A549 (cell line): ENCODE results near the gene HTRA1. TPM values are rescaled to one million over a fixed set of nuclear protein-coding genes. Genes with fewer than 3 reads are reported as not detected.

ENCODE experiments used
- ATAC-seq, 2 experiments: fragments of 200-7000 bp in 1 of 2; fragments of >200 bp in 1 of 2; cut with Nextera tagmentation in 1 of 2; cut with Tn5 transposase in 1 of 2; 3 replicates each; pipeline versions ENCODE4 v1.8.0 to v1.9.1; 2018 to 2020; ENCODE audit warnings: mild to moderate bottlenecking in 1 of 2, moderate library complexity in 1 of 2
- CTCF ChIA-PET: fragments of 300-600 bp; sonication (Branson Sonifier 250); formaldehyde crosslinking; extraction: SDS; loops from one replicate; lab custom pipeline; 2021; ENCODE audit warnings: antibody characterized with exemption, inconsistent platforms; lab: Yijun Ruan, JAX
- POLR2A ChIA-PET: fragments of 350-600 bp; formaldehyde crosslinking; extraction: SDS; loops from one replicate; lab custom pipeline; 2021; ENCODE audit warnings: antibody characterized with exemption, inconsistent platforms; lab: Yijun Ruan, JAX
- DNase-seq, 2 experiments: peaks; one replicate each; pipeline versions ENCODE4 v3.0.0 to v3.0.0-alpha.2; 2011 to 2016; ENCODE audit warnings: low read depth in 1 of 2, low spot score in 1 of 2
- FAIRE-seq: peaks from 2 replicates; lab custom pipeline; 2011; peaks lifted over from hg19 to GRCh38; lab: Jason Lieb, UNC
- H3K27ac ChIP-seq, 2 experiments: fragments of >200 bp; sonication (Bioruptor Twin); formaldehyde crosslinking; 3 replicates each; pipeline ENCODE4 v1.5.1; 2016 to 2017
- H3K4me1 ChIP-seq: fragments of >200 bp; sonication (Bioruptor Twin); formaldehyde crosslinking; 3 replicates; pipeline ENCODE4 v1.6.1; 2016
- H3K4me2 ChIP-seq: fragments of >200 bp; sonication (Bioruptor Twin); formaldehyde crosslinking; 3 replicates; pipeline ENCODE4 v1.6.1; 2016
- H3K4me3 ChIP-seq: fragments of >200 bp; sonication (Bioruptor Twin); formaldehyde crosslinking; 3 replicates; pipeline ENCODE4 v1.5.1; 2016
- H3K9me3 ChIP-seq: fragments of >200 bp; sonication (Bioruptor Twin); formaldehyde crosslinking; 3 replicates; pipeline ENCODE4 v1.6.1; 2016
- CBX8 ChIP-seq: fragments of 200-600 bp; sonication (generic); IDR thresholded peaks from 2 replicates; pipeline ENCODE4 v1.6.1; 2016
- EHMT2 ChIP-seq: fragments of 200-600 bp; sonication (generic); IDR thresholded peaks from 2 replicates; pipeline ENCODE4 v1.6.1; 2016; ENCODE audit warnings: antibody characterized with exemption, low read depth, mild to moderate bottlenecking, moderate library complexity
- EP300 ChIP-seq, 2 experiments: fragments of >200 bp; sonication (Bioruptor Twin); formaldehyde crosslinking; IDR thresholded peaks; 2 replicates in 1 of 2; 3 replicates in 1 of 2; pipeline ENCODE4 v1.6.1; 2016 to 2017
- FOXS1 ChIP-seq: fragments of 250-450 bp; sonication (Bioruptor Pico); IDR thresholded peaks from 2 replicates; pipeline ENCODE4 v1.5.0; 2020; ENCODE audit warnings: mild to moderate bottlenecking, moderate library complexity
- GATA3 ChIP-seq: IDR thresholded peaks from 2 replicates; pipeline ENCODE4 v1.6.1; 2012; ENCODE audit warnings: borderline replicate concordance
- HEYL ChIP-seq: fragments of 250-450 bp; sonication (Bioruptor Pico); IDR thresholded peaks from 2 replicates; pipeline ENCODE4 v1.8.0; 2021; ENCODE audit warnings: mild to moderate bottlenecking, moderate library complexity
- HOXA7 ChIP-seq: fragments of 250-450 bp; sonication (Bioruptor Pico); IDR thresholded peaks from 2 replicates; pipeline ENCODE4 v1.5.0; 2020; ENCODE audit warnings: mild to moderate bottlenecking, moderate library complexity
- HOXB13 ChIP-seq: fragments of 250-450 bp; sonication (Bioruptor Pico); IDR thresholded peaks from 2 replicates; pipeline ENCODE4 v1.5.0; 2020; ENCODE audit warnings: low read depth, mild to moderate bottlenecking, moderate library complexity
- JUN ChIP-seq, 2 experiments: fragments of >200 bp; sonication (Bioruptor Twin); formaldehyde crosslinking; IDR thresholded peaks; 2 replicates in 1 of 2; 3 replicates in 1 of 2; pipeline ENCODE4 v1.6.1; 2016 to 2017
- KDM5A ChIP-seq: fragments of 200-600 bp; sonication (generic); IDR thresholded peaks from 2 replicates; pipeline ENCODE4 v1.6.1; 2016; ENCODE audit warnings: antibody characterized with exemption, mild to moderate bottlenecking
- MAZ ChIP-seq: fragments of 150-350 bp; IDR thresholded peaks from 2 replicates; pipeline ENCODE4 v1.6.1; 2014; ENCODE audit warnings: antibody characterized with exemption, low read depth, low read length, borderline replicate concordance
- RARB ChIP-seq: fragments of 250-450 bp; sonication (Bioruptor Pico); IDR thresholded peaks from 2 replicates; pipeline ENCODE4 v1.8.0; 2021; ENCODE audit warnings: mild to moderate bottlenecking, moderate library complexity
- TP53 ChIP-seq: fragments of 250-450 bp; sonication (Bioruptor Pico); IDR thresholded peaks from 2 replicates; pipeline ENCODE4 v1.5.0; 2021; ENCODE audit warnings: mild to moderate bottlenecking, moderate library complexity
- ZC3H11A ChIP-seq: fragments of 450-650 bp; IDR thresholded peaks from 2 replicates; pipeline ENCODE4 v1.6.1; 2014; ENCODE audit warnings: antibody characterized with exemption, mild to moderate bottlenecking
- WGBS: methylation state at CpG from one replicate; pipeline ENCODE4 v1.1.6; 2017; ENCODE audit errors: missing lambda C conversion rate; 5-methylcytosine and 5-hydroxymethylcytosine counted together
- polyA plus RNA-seq, 4 experiments: library from polyadenylated mRNA; depleted of rRNA in 3 of 4; stranded (reverse); fragments of >200 nt; fragmentation: RNase III in 1 of 4; extraction: RNeasy Plus Mini Kit Qiagen cat#74134 plus additional on column Dnase treatment in 1 of 4; gene quantifications; 2 replicates in 3 of 4; 3 replicates in 1 of 4; pipeline ENCODE4 v1.2.3, GENCODE V29; 2011 to 2017
- TF ChIP-seq, protein P1 (sequence below): fragments of 250-450 bp; sonication (Bioruptor Pico); IDR thresholded peaks from 2 replicates; pipeline ENCODE4 v1.5.0; 2020; ENCODE audit warnings: low read depth, mild to moderate bottlenecking, moderate library complexity
- TF ChIP-seq, protein P2 (sequence below): fragments of 250-450 bp; sonication (Bioruptor Pico); IDR thresholded peaks from 2 replicates; pipeline ENCODE4 v1.5.0; 2021; ENCODE audit warnings: mild to moderate bottlenecking, moderate library complexity, borderline replicate concordance
- TF ChIP-seq, protein P3 (sequence below): fragments of 150-350 bp; IDR thresholded peaks from 2 replicates; pipeline ENCODE4 v1.6.1; 2014; ENCODE audit warnings: low read depth, mild to moderate bottlenecking, low read length
- TF ChIP-seq, protein P4 (sequence below): fragments of >200 bp; sonication (Bioruptor Twin); formaldehyde crosslinking; IDR thresholded peaks from 2 replicates; pipeline ENCODE4 v1.6.1; 2016
- TF ChIP-seq, protein P5 (sequence below): IDR thresholded peaks from 2 replicates; pipeline ENCODE4 v1.6.1; 2012

Gene HTRA1
- polyA plus RNA-seq, 2 of the 4 experiments (the other 2 are of a cell fraction), result 50.7 to 65.6 TPM

DNA sequence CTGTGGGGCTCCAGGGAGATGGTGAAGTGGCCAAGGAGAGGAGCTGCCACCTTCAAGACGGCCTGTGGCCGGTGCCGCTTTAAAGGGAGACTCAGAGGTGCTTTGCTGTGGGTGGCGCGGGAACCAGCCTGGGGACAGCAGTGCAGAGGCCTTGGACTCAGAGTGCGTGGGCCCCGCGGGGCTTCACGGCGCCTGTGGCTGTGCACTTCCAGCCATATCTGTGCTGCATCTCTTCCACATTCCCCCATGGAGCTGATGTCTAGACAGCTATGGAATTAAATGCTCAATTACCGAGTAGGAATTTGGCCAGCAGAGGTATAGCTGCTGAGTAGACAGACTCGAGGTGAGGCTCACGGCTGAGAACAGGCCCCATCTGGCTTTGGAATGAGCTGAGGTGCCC, 41.7 kb downstream of the HTRA1 start (continued):
- TF ChIP-seq, protein P1, sequence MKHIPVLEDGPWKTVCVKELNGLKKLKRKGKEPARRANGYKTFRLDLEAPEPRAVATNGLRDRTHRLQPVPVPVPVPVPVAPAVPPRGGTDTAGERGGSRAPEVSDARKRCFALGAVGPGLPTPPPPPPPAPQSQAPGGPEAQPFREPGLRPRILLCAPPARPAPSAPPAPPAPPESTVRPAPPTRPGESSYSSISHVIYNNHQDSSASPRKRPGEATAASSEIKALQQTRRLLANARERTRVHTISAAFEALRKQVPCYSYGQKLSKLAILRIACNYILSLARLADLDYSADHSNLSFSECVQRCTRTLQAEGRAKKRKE, result no peak
- no peak for TF ChIP-seq JUN (IDR thresholded peaks at IDR 0.05)
- no peak for TF ChIP-seq RARB (CRISPR knock-in tag)

DNA sequence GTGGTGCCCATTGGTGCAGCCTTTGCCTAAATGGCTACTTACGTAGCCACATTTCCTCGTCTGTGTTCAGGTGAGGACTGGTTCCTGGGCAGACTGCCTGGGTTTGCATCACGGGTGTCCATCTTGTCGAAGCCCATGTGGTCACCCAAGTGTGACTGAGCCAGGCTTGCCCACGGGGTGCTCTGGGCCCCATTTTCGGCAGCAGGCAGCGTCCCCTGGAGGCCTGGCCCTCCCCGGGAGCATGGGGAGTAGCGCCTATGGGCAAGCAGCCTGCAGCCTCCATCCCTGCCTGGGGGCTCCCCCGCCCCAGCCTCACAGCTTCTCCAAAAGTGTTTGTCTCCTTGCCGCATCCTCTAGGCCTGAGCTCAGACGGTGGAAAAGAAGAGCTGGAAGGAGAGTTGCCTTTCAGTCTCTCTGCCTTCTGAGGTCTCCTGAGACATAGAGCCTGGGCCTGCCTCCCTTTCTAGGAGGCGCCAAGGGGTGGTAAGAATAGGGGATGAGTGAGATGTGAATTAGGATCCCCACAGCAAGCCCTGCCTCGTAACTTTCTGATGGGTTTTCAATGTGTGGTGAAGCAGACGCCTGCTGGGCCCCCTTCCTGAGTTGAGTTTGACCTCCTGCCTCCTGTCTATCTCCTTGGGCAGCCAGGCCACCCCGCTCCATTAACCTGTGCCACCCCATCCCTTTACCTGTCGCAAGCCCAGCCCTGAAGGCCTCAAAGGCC, 42.7 kb downstream of the HTRA1 start:
- H3K27ac ChIP-seq, result peak overlapping the region; percentile 50 to 68; a peak in 4 of 6 replicates
- FAIRE-seq, result no peak
- CTCF ChIA-PET, result interaction anchor here (0.8 to 4.2 kb wide), 7 partner anchors 9 to 72 kb away, joined by 3 to 12 read pairs (median 3); no protein-coding TSS in a partner anchor
- H3K4me2 ChIP-seq, result peak overlapping the region; percentile 45
- 79% methylated on average over 9 of the region's 17 CpGs for WGBS
- H3K4me3 ChIP-seq, result no peak overlapping the region
- TF ChIP-seq GATA3, result no peak
- TF ChIP-seq, protein P2, sequence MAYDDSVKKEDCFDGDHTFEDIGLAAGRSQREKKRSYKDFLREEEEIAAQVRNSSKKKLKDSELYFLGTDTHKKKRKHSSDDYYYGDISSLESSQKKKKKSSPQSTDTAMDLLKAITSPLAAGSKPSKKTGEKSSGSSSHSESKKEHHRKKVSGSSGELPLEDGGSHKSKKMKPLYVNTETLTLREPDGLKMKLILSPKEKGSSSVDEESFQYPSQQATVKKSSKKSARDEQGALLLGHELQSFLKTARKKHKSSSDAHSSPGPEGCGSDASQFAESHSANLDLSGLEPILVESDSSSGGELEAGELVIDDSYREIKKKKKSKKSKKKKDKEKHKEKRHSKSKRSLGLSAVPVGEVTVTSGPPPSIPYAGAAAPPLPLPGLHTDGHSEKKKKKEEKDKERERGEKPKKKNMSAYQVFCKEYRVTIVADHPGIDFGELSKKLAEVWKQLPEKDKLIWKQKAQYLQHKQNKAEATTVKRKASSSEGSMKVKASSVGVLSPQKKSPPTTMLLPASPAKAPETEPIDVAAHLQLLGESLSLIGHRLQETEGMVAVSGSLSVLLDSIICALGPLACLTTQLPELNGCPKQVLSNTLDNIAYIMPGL (CRISPR knock-in tag), result no peak
- no peak for TF ChIP-seq CBX8
- no peak for TF ChIP-seq HEYL
- TF ChIP-seq HOXA7 (CRISPR knock-in tag), result no peak
- TF ChIP-seq, protein P3, sequence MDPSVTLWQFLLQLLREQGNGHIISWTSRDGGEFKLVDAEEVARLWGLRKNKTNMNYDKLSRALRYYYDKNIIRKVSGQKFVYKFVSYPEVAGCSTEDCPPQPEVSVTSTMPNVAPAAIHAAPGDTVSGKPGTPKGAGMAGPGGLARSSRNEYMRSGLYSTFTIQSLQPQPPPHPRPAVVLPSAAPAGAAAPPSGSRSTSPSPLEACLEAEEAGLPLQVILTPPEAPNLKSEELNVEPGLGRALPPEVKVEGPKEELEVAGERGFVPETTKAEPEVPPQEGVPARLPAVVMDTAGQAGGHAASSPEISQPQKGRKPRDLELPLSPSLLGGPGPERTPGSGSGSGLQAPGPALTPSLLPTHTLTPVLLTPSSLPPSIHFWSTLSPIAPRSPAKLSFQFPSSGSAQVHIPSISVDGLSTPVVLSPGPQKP, result no peak
- no peak for TF ChIP-seq KDM5A
- no peak for TF ChIP-seq ZC3H11A
- TF ChIP-seq, protein P4, sequence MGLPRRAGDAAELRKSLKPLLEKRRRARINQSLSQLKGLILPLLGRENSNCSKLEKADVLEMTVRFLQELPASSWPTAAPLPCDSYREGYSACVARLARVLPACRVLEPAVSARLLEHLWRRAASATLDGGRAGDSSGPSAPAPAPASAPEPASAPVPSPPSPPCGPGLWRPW, result no peak
- TF ChIP-seq TP53, result no peak
- TF ChIP-seq EHMT2, result no peak
- TF ChIP-seq MAZ, result no peak
- no peak for TF ChIP-seq EP300 (IDR thresholded peaks at IDR 0.05)
- TF ChIP-seq, all 56 proteins: peak for 0
- Histone ChIP-seq H3K9me3 (no peaks in the 10 kb centered on the region), H3K4me1 (peaks cover 12% of the 10 kb centered on the region)
- DNase-seq (no peak), ATAC-seq (peak in 1 of 2 experiments; percentile 10; a peak in 2 of 6 replicates)
- POLR2A ChIA-PET, result no interaction called here

DNA sequence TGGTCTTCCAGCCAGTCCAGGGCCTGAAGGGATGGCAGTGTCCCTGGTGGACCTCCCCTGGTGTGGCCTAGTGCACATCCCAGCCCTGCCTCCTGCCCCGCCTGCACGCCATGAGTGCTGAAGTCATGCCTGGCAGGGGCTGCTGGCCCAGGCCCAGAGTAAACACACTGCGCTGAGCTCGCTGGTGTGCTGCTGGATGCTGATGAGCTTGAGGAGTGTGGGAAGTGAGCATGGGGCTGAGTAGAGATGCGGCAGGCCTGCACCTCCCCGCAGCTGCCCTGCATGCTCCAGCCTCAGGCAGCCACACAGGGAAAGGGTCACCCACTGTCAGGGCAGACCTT, 43.2 kb downstream of the HTRA1 start:
- peak overlapping the region; percentile 45 for H3K4me2 ChIP-seq
- TF ChIP-seq FOXS1 (CRISPR knock-in tag), result peak; percentile 82; the same call in 1 of the 2 replicates
- TF ChIP-seq, protein P5, sequence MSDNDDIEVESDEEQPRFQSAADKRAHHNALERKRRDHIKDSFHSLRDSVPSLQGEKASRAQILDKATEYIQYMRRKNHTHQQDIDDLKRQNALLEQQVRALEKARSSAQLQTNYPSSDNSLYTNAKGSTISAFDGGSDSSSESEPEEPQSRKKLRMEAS, result peak; percentile 63
- TF ChIP-seq HOXB13 (CRISPR knock-in tag), result no peak
- ATAC-seq (peak; percentile 90 to 98), DNase-seq (peak; percentile 35 to 75), FAIRE-seq (no peak)
- peak overlapping the region in 1 of 2 experiments; percentile 68; a peak in 3 of 6 replicates for H3K27ac ChIP-seq
- H3K4me1 ChIP-seq, result peaks cover 12% of the 10 kb centered on the region
- POLR2A ChIA-PET, result no interaction called here
- H3K4me3 ChIP-seq, result no peak overlapping the region
- CTCF ChIA-PET, result interaction anchor here (1.0 to 4.2 kb wide), 4 partner anchors 10 to 61 kb away, joined by 3 to 12 read pairs (median 6); no protein-coding TSS in a partner anchor
- no peaks in the 10 kb centered on the region for H3K9me3 ChIP-seq
- 7% methylated on average over 3 of the region's 6 CpGs for WGBS
